Tibial nerve (tissue), 4 donors: ENCODE measurements around the gene AFAP1L1.

Source experiments
- CTCF ChIP-seq, 5 experiments: fragments of 200-600 bp in 3 of 5; fragments of 450-650 bp in 2 of 5; sonication (generic) in 3 of 5; IDR thresholded peaks; one replicate each; pipeline ENCODE4 v1.5.1; 2016 to 2019; ENCODE audit warnings: antibody characterized with exemption in 5 of 5, mild to moderate bottlenecking in 3 of 5, moderate library complexity in 2 of 5
- EP300 ChIP-seq, 2 donors: sonication (generic); formaldehyde crosslinking; IDR thresholded peaks; one replicate each; pipeline ENCODE4 v1.6.1; 2017; ENCODE audit warnings: antibody characterized with exemption in 2 of 2, mild to moderate bottlenecking in 1 of 2
- POLR2A ChIP-seq, 2 donors: fragments of 450-650 bp; IDR thresholded peaks; one replicate each; pipeline ENCODE4 v1.6.1; 2017; ENCODE audit warnings: antibody characterized with exemption in 2 of 2, mild to moderate bottlenecking in 2 of 2, moderate library complexity in 2 of 2

GRCh38 chr5:149251546-149251945 is 20.1 kb upstream of the AFAP1L1 start:
- TF ChIP-seq POLR2A (IDR thresholded peaks at IDR 0.05) (no peak), CTCF (IDR thresholded peaks at IDR 0.05) (no peak), EP300 (IDR thresholded peaks at IDR 0.05) (no peak)
